Endothelial cell of umbilical vein (primary cell): ENCODE results near the gene CDK17. TPM values are rescaled to one million over a fixed set of nuclear protein-coding genes. Genes with fewer than 3 reads are reported as not detected.
A peak's percentile ranks its signal among the peaks of the same experiment; 100 is the strongest.

Experiments
- BruUV-seq: library from RNA; stranded (reverse); fragments of 400-500 nt; replicated peaks from 2 replicates; lab custom pipeline; 2021; lab: Mats Ljungman, UMichigan
- CTCF ChIA-PET: fragments of 300-600, 350-600 bp; sonication (Branson Sonifier 250); formaldehyde crosslinking; loops from one replicate; lab custom pipeline; 2021; ENCODE audit warnings: antibody characterized with exemption, inconsistent platforms; lab: Charles Lee
- POLR2A ChIA-PET: fragments of 300-600, 350-600 bp; sonication (Branson Sonifier 250); formaldehyde crosslinking; loops from one replicate; lab custom pipeline; 2021; ENCODE audit warnings: antibody characterized with exemption, inconsistent platforms; lab: Charles Lee
- DNase-seq: peaks from one replicate; pipeline ENCODE4 v3.0.0-alpha.2; 2011; ENCODE audit warnings: low read depth, low spot score
- FAIRE-seq: peaks from 2 replicates; lab custom pipeline; 2011; peaks lifted over from hg19 to GRCh38; lab: Jason Lieb, UNC
- H2AFZ ChIP-seq: 2 replicates; pipeline ENCODE4 v1.6.0; 2012; ENCODE audit warnings: low read depth, low read length, control low read depth, inconsistent platforms
- H3K27ac ChIP-seq: 2 replicates; pipeline ENCODE4 v1.5.1; 2011; ENCODE audit warnings: low read depth, mild to moderate bottlenecking, control low read depth, low read length, moderate library complexity; ENCODE audit not compliant: insufficient read depth
- H3K27me3 ChIP-seq, 2 experiments: 2 replicates each; pipeline versions ENCODE4 v1.6.0 to v1.6.1; 2011; ENCODE audit warnings: low read length in 2 of 2, mixed read lengths in 1 of 2; ENCODE audit not compliant: control insufficient read depth in 2 of 2, insufficient read depth in 2 of 2
- H3K36me3 ChIP-seq, 2 experiments: 2 replicates in 1 of 2; 3 replicates in 1 of 2; pipeline ENCODE4 v1.5.1; 2011; ENCODE audit warnings: low read length in 2 of 2, mild to moderate bottlenecking in 1 of 2, moderate library complexity in 1 of 2; ENCODE audit not compliant: control insufficient read depth in 2 of 2, insufficient read depth in 2 of 2; ENCODE audit errors: extremely low read depth in 1 of 2
- H3K4me1 ChIP-seq: 3 replicates; pipeline ENCODE4 v1.5.1; 2011; ENCODE audit warnings: mild to moderate bottlenecking, low read length; ENCODE audit not compliant: control insufficient read depth, insufficient read depth; ENCODE audit errors: extremely low read depth
- H3K4me2 ChIP-seq: 2 replicates; pipeline ENCODE4 v1.6.1; 2011; ENCODE audit warnings: low read length, control low read depth, mixed read lengths; ENCODE audit not compliant: insufficient read depth
- H3K4me3 ChIP-seq, 3 experiments: fragments of 200-600 bp in 1 of 3; sonication (generic), shearing (Covaris generic) in 1 of 3; replicated peaks in 1 of 3; 2 replicates each; pipeline ENCODE4 v1.5.1; 2011 to 2016; ENCODE audit warnings: control low read depth in 3 of 3, low read length in 3 of 3, mild to moderate bottlenecking in 2 of 3, inconsistent platforms in 1 of 3, low read depth in 1 of 3, moderate library complexity in 1 of 3; ENCODE audit not compliant: insufficient read depth in 1 of 3
- H3K79me2 ChIP-seq: 2 replicates; pipeline ENCODE4 v1.6.0; 2012; ENCODE audit warnings: low read length, inconsistent platforms; ENCODE audit not compliant: control insufficient read depth, insufficient read depth
- H3K9ac ChIP-seq: replicated peaks from 2 replicates; pipeline ENCODE3; 2011; ENCODE audit warnings: low read length, control low read depth; ENCODE audit not compliant: insufficient read depth; ENCODE audit errors: extremely low read depth
- H3K9me1 ChIP-seq: replicated peaks from 3 replicates; pipeline ENCODE4 v1.6.0; 2011; ENCODE audit warnings: mild to moderate bottlenecking, low read length; ENCODE audit not compliant: control insufficient read depth, insufficient read depth; ENCODE audit errors: extremely low read depth
- H3K9me3 ChIP-seq: replicated peaks from 2 replicates; pipeline ENCODE4 v1.5.1; 2012; ENCODE audit warnings: low read length, inconsistent platforms; ENCODE audit not compliant: control insufficient read depth, insufficient read depth
- H4K20me1 ChIP-seq: replicated peaks from 2 replicates; pipeline ENCODE3; 2011; ENCODE audit warnings: mild to moderate bottlenecking, low read length; ENCODE audit not compliant: control insufficient read depth, insufficient read depth; ENCODE audit errors: extremely low read depth
- EZH2 ChIP-seq: IDR thresholded peaks from 2 replicates; pipeline ENCODE4 v1.6.1; 2012; ENCODE audit warnings: borderline replicate concordance, low read depth, mild to moderate bottlenecking, moderate library complexity, low read length, inconsistent platforms; ENCODE audit not compliant: severe bottlenecking
- FOS ChIP-seq: IDR thresholded peaks from 2 replicates; pipeline ENCODE4 v1.6.1; 2011; ENCODE audit warnings: mild to moderate bottlenecking, low read length, moderate library complexity, borderline replicate concordance; ENCODE audit not compliant: insufficient read depth
- GATA2 ChIP-seq: IDR thresholded peaks from 2 replicates; pipeline ENCODE4 v1.7.0; 2011; ENCODE audit warnings: low read depth, mild to moderate bottlenecking, moderate library complexity, mixed read lengths, low read length; ENCODE audit not compliant: insufficient read length, insufficient read depth
- JUN ChIP-seq: IDR thresholded peaks from 2 replicates; pipeline ENCODE4 v1.6.1; 2011; ENCODE audit warnings: borderline replicate concordance, low read depth; ENCODE audit not compliant: insufficient read length, insufficient read depth
- MYC ChIP-seq: IDR thresholded peaks from one replicate; pipeline ENCODE4 v1.6.1; 2011; ENCODE audit warnings: mild to moderate bottlenecking, low read depth, low read length
- POLR2A ChIP-seq: IDR thresholded peaks from 2 replicates; pipeline ENCODE4 v1.6.1; 2012; ENCODE audit warnings: low read depth, mild to moderate bottlenecking, control low read depth, low read length
- dilution Hi-C: fragments of 300-500 bp; cut with MboI; formaldehyde crosslinking; loops from one replicate; pipeline ENCODE4 v1.15.0; 2019; ENCODE audit warnings: low sequenced_read_pairs; ENCODE audit not compliant: extremely low pct_ligation_motif_present
- intact Hi-C: fragments of 100-400 bp; cut with micrococcal nuclease; formaldehyde crosslinking; loops from one replicate; pipeline ENCODE4 v1.10.0; 2022
- polyA plus RNA-seq, 4 experiments: library from polyadenylated mRNA; depleted of rRNA in 3 of 4; stranded (reverse) in 3 of 4; unstranded in 1 of 4; fragments of >200 nt; gene quantifications; 2 replicates each; pipeline versions ENCODE4 v1.2.1 to v1.2.3, GENCODE V29; 2011 to 2012; ENCODE audit warnings: missing spikeins in 1 of 4
- total RNA-seq: library from RNA; stranded (reverse); gene quantifications from 2 replicates; pipeline ENCODE4 v1.2.3, GENCODE V29; 2021
- TF ChIP-seq, protein P1 (sequence below): IDR thresholded peaks from 2 replicates; pipeline ENCODE4 v1.6.1; 2011; ENCODE audit not compliant: insufficient read depth, insufficient read length

The CDK17 gene
- total and polyA plus RNA-seq, 2 donors (not counting 3 experiments of a cell fraction or from before 2014, with no cell fraction given), result 61.1 to 176 TPM

DNA sequence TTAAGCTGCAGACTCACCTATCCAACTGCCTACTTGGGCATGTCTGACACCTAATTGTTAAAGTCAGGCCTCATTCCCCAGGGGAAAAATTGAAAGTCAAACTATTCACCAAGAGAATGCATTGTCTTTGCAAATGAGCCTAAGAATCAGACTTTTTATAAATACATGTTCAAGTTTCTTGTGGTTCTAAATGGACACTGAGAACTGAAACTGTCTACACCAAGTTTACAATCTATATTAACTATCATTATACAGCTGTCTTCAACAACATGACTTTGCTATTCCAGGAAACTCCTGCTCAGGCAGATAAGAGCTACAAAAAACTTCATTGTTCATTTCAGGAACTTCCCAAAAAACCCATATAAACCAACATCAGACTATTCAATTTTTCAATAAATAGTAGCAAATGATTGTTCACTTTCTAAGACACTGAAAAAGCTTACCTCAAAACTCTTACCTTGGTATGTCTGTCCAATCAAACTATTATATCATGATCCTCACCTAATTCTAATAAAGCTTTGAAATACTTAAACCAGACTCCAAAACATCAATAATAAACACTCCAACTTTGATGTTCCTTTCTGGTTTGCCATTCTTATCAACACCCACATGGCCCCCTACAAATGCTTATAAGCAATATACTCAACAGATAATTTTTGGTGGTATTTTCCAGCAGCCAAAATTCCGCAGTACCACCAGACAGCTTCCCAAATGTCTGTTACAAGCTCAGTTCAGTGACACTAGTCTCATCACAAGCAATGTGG, 24.2 kb downstream of the CDK17 start:
- POLR2A ChIA-PET, result interaction anchor here (0.7 to 2.9 kb wide), 6 partner anchors 9 to 125 kb away, joined by 3 to 11 read pairs (median 4); no protein-coding TSS in a partner anchor
- Histone ChIP-seq H3K79me2 (peaks cover 99% of the 10 kb centered on the region), H3K27ac (peak overlapping the region; percentile 69), H4K20me1 (peaks cover 28% of the 10 kb centered on the region), H3K4me3 (no peak overlapping the region), H3K36me3 (peaks cover 0 to 3% of the 10 kb centered on the region in 2 experiments), H3K4me2 (peak overlapping the region; percentile 28), H3K27me3 (no peaks in the 10 kb centered on the region), H3K4me1 (peaks cover 86% of the 10 kb centered on the region), H3K9ac (peak overlapping the region; percentile 27), H3K9me3 (no peaks in the 10 kb centered on the region), H2AFZ (no peak overlapping the region), H3K9me1 (no peaks in the 10 kb centered on the region)
- no peak for FAIRE-seq
- intact Hi-C loops, result no loop called here
- dilution Hi-C loops, result no loop called here
- CTCF ChIA-PET, result interaction anchor here (1.0 to 1.4 kb wide), 8 partner anchors 8 to 141 kb away, joined by 3 to 4 read pairs (median 4); no protein-coding TSS in a partner anchor
- peak; percentile 89 for DNase-seq
- TF ChIP-seq MYC, result no peak
- TF ChIP-seq GATA2, result no peak
- no peak for TF ChIP-seq FOS
- TF ChIP-seq EZH2, result no peak
- peak; percentile 35 for TF ChIP-seq JUN
- peak; percentile 58 for TF ChIP-seq POLR2A
- TF ChIP-seq, protein P1, sequence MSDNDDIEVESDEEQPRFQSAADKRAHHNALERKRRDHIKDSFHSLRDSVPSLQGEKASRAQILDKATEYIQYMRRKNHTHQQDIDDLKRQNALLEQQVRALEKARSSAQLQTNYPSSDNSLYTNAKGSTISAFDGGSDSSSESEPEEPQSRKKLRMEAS, result no peak
- BruUV-seq, result TSS peak; percentile 63
